Right renal pelvis (tissue), 4 donors: ENCODE data around the gene PEMT. TPM values are rescaled to one million over a fixed set of nuclear protein-coding genes. Genes with fewer than 3 reads are reported as not detected.
"Not testable (repeated sequence)": the region's sequence is repeated elsewhere in the genome, so short reads cannot be mapped to it uniquely, and the experiment has no call there.

ENCODE experiments used
- DNase-seq, 4 donors: peaks; one replicate each; pipeline ENCODE4 v3.0.0-alpha.2; 2013; ENCODE audit warnings: low read depth in 4 of 4, low spot score in 3 of 4, missing footprints in 1 of 4
- polyA plus RNA-seq, 4 donors: library from polyadenylated mRNA; unstranded; fragments of 120-200 nt; gene quantifications; one replicate each; pipeline ENCODE4 v1.2.1, GENCODE V29; 2013; ENCODE audit not compliant: insufficient read length in 4 of 4

The PEMT gene
- polyA plus RNA-seq, result 10 to 100 TPM; 30.5 to 38.0 (median 32.5) TPM

GRCh38 chr17:17591355-17592298 lies at the start of gene PEMT:
PEMT (minus strand) TSS chr17:17591708; CDS start chr17:17591626, 82 bp downstream.
- peak; percentile 91 to 96 (median 96) for DNase-seq

GRCh38 chr17:17639661-17640270 lies 48.3 kb upstream of the PEMT start:
- DNase-seq, result not testable (repeated sequence)

- no peak for DNase-seq
These were observed 47.0 kb upstream of the PEMT start for GRCh38 chr17:17638467-17638866.

GRCh38 chr17:17636272-17636885 lies 44.9 kb upstream of the PEMT start:
- no peak for DNase-seq

- DNase-seq, result not testable (repeated sequence)
These were observed 44.2 kb upstream of the PEMT start for GRCh38 chr17:17635537-17636271.

- DNase-seq, result no peak
These were observed 43.6 kb upstream of the PEMT start for GRCh38 chr17:17635126-17635525.

- DNase-seq, result no peak
These were observed 41.8 kb upstream of the PEMT start for GRCh38 chr17:17633310-17633709.

- DNase-seq, result not testable (repeated sequence)
These were observed 41.2 kb upstream of the PEMT start for GRCh38 chr17:17632690-17633089.

GRCh38 chr17:17628388-17629008 lies 37.0 kb upstream of the PEMT start:
- DNase-seq, result no peak

GRCh38 chr17:17626840-17627239 lies 35.3 kb upstream of the PEMT start:
- no peak for DNase-seq

- DNase-seq, result no peak
These were observed 34.8 kb upstream of the PEMT start for GRCh38 chr17:17626151-17626805.

- no peak for DNase-seq
These were observed 33.2 kb upstream of the PEMT start for GRCh38 chr17:17624741-17625140.

- DNase-seq, result no peak
These were observed 32.4 kb upstream of the PEMT start for GRCh38 chr17:17623904-17624303.

GRCh38 chr17:17621254-17621653 lies 29.7 kb upstream of the PEMT start:
- no peak for DNase-seq

- DNase-seq, result peak in 3 of 4 donors; percentile 23 to 60 (median 54)
These were observed 22.2 kb upstream of the PEMT start for GRCh38 chr17:17613708-17614114.

- no peak for DNase-seq
These were observed 20.8 kb upstream of the PEMT start for GRCh38 chr17:17612085-17613022.

GRCh38 chr17:17609121-17609520 lies 17.6 kb upstream of the PEMT start:
- DNase-seq, result no peak

GRCh38 chr17:17606416-17607000 lies 15.0 kb upstream of the PEMT start:
- DNase-seq, result no peak
